ENCODE data around the gene LPP.

The LPP gene

GRCh38 chr3:188822411-188822810 is 668.5 kb downstream of the LPP start:
- FAIRE-seq, result no peak

GRCh38 chr3:188824566-188824965 is 670.6 kb downstream of the LPP start:
- no peak for FAIRE-seq

- no peak for FAIRE-seq
Measured at GRCh38 chr3:188825901-188826300, 671.9 kb downstream of the LPP start.

GRCh38 chr3:188826574-188826973 is 672.6 kb downstream of the LPP start:
- FAIRE-seq, result no peak

- FAIRE-seq, result no peak
Measured at GRCh38 chr3:188827103-188827502, 673.1 kb downstream of the LPP start.

- FAIRE-seq, result no peak
Measured at GRCh38 chr3:188827576-188827975, 673.6 kb downstream of the LPP start.

GRCh38 chr3:188829130-188829529 is 675.2 kb downstream of the LPP start:
- FAIRE-seq, result no peak

GRCh38 chr3:188829576-188829975 is 675.6 kb downstream of the LPP start:
- FAIRE-seq, result no peak

GRCh38 chr3:188830893-188831292 is 676.9 kb downstream of the LPP start:
- no peak for FAIRE-seq

GRCh38 chr3:188832146-188832545 is 678.2 kb downstream of the LPP start:
- no peak for FAIRE-seq

GRCh38 chr3:188832961-188833721 is 679.2 kb downstream of the LPP start:
- FAIRE-seq, result no peak

GRCh38 chr3:188834349-188834748 is 680.4 kb downstream of the LPP start:
- no peak for FAIRE-seq

- no peak for FAIRE-seq
Measured at GRCh38 chr3:188839187-188839695, 685.3 kb downstream of the LPP start.

GRCh38 chr3:188840290-188840689 is 686.3 kb downstream of the LPP start:
- FAIRE-seq, result no peak

- no peak for FAIRE-seq
Measured at GRCh38 chr3:188841906-188842305, 687.9 kb downstream of the LPP start.

GRCh38 chr3:188842639-188843038 is 688.7 kb downstream of the LPP start:
- FAIRE-seq, result peak; percentile 6

GRCh38 chr3:188844096-188844495 is 690.1 kb downstream of the LPP start:
- FAIRE-seq, result no peak

- FAIRE-seq, result no peak
Measured at GRCh38 chr3:188845514-188845913, 691.6 kb downstream of the LPP start.

GRCh38 chr3:188848947-188849346 is 695.0 kb downstream of the LPP start:
- FAIRE-seq, result no peak

- FAIRE-seq, result no peak
Measured at GRCh38 chr3:188853856-188854771, 700.2 kb downstream of the LPP start.

- no peak for FAIRE-seq
Measured at GRCh38 chr3:188854772-188855149, 700.8 kb downstream of the LPP start.

- no peak for FAIRE-seq
Measured at GRCh38 chr3:188855675-188856074, 701.7 kb downstream of the LPP start.

GRCh38 chr3:188860147-188860546 is 706.2 kb downstream of the LPP start:
- no peak for FAIRE-seq

Data from A204.1 (cell line).